HepG2 (cell line): Measurements from ENCODE around the gene RNF114. TPM values are rescaled to one million over a fixed set of nuclear protein-coding genes. Genes with fewer than 3 reads are reported as not detected.
A peak's percentile ranks its signal among the peaks of the same experiment; 100 is the strongest.

ENCODE experiments used
- ELF4 ChIP-seq: sonication (generic); formaldehyde crosslinking; IDR thresholded peaks from 2 replicates; pipeline ENCODE4 v1.5.0; 2020; ENCODE audit warnings: missing genetic modification reagents, mild to moderate bottlenecking, moderate library complexity, borderline replicate concordance
- GATA4 ChIP-seq: sonication (generic); IDR thresholded peaks from 2 replicates; pipeline ENCODE4 v1.6.1; 2016; ENCODE audit warnings: antibody characterized with exemption, low read depth, borderline replicate concordance
- HOXA9 ChIP-seq: sonication (generic); formaldehyde crosslinking; IDR thresholded peaks from 2 replicates; pipeline ENCODE4 v1.8.1; 2022; ENCODE audit warnings: missing genetic modification reagents, mild to moderate bottlenecking, moderate library complexity, borderline replicate concordance
- KMT2B ChIP-seq: IDR thresholded peaks from 2 replicates; pipeline ENCODE4 v1.6.1; 2016; ENCODE audit warnings: missing genetic modification reagents, missing compliant biosample characterization
- RFX3 ChIP-seq: IDR thresholded peaks from 2 replicates; pipeline ENCODE4 v1.6.1; 2016; ENCODE audit warnings: missing biosample characterization, missing genetic modification reagents
- SCMH1 ChIP-seq: sonication (generic); formaldehyde crosslinking; IDR thresholded peaks from 2 replicates; pipeline ENCODE4 v1.9.0; 2021; ENCODE audit warnings: missing genetic modification reagents, mild to moderate bottlenecking, borderline replicate concordance
- SKI ChIP-seq: fragments of 450-650 bp; IDR thresholded peaks from one replicate; pipeline ENCODE4 v1.6.1; 2018; ENCODE audit warnings: mild to moderate bottlenecking; ENCODE audit not compliant: partially characterized antibody
- SNAPC2 ChIP-seq: sonication (generic); formaldehyde crosslinking; IDR thresholded peaks from 2 replicates; pipeline ENCODE4 v1.8.1; 2022; ENCODE audit warnings: mild to moderate bottlenecking, missing genetic modification reagents
- SOX5 ChIP-seq: IDR thresholded peaks from 2 replicates; pipeline ENCODE4 v1.6.1; 2016; ENCODE audit warnings: borderline replicate concordance
- TEAD3 ChIP-seq: optimal IDR thresholded peaks from 2 replicates; pipeline ENCODE3; 2016; ENCODE audit warnings: borderline replicate concordance
- ZFP1 ChIP-seq: IDR thresholded peaks from 2 replicates; pipeline ENCODE4 v1.6.1; 2016
- ZFP36 ChIP-seq: fragments of 150-350 bp; IDR thresholded peaks from 2 replicates; pipeline ENCODE4 v1.6.1; 2018; ENCODE audit warnings: borderline replicate concordance, low read length, low read depth; ENCODE audit not compliant: partially characterized antibody
- ZFP90 ChIP-seq: sonication (generic); formaldehyde crosslinking; IDR thresholded peaks from 2 replicates; pipeline ENCODE4 v1.8.0; 2022; ENCODE audit warnings: missing genetic modification reagents, mild to moderate bottlenecking, inconsistent platforms, borderline replicate concordance
- ZNF12 ChIP-seq: sonication (generic); formaldehyde crosslinking; IDR thresholded peaks from 2 replicates; pipeline ENCODE4 v1.5.0; 2020; ENCODE audit warnings: missing genetic modification reagents
- polyA plus RNA-seq, 8 experiments: library from polyadenylated mRNA; depleted of rRNA in 3 of 8; stranded (reverse) in 7 of 8; unstranded in 1 of 8; fragments of >200 nt; fragmentation: Illumina TruSeq in 4 of 8; extraction: Trizol in 4 of 8; gene quantifications; 2 replicates each; pipeline versions ENCODE4 v1.2.1 to v1.2.3, GENCODE V29; 2011 to 2016; ENCODE audit warnings: low read depth in 4 of 8, missing spikeins in 1 of 8, mixed read lengths in 1 of 8; ENCODE audit not compliant: insufficient read depth in 1 of 8
- total RNA-seq, 5 experiments: library from RNA; depleted of rRNA; stranded (reverse); fragments of >200 nt; fragmentation: Illumina TruSeq; extraction: Trizol; gene quantifications; 2 replicates each; pipeline ENCODE4 v1.2.3, GENCODE V29; 2016; ENCODE audit warnings: low read depth in 1 of 5
- TF ChIP-seq, protein P1 (sequence below): sonication (generic); formaldehyde crosslinking; IDR thresholded peaks from 2 replicates; pipeline ENCODE4 v1.4.0; 2020; ENCODE audit warnings: missing genetic modification reagents, borderline replicate concordance
- TF ChIP-seq, protein P2 (sequence below): sonication (generic); formaldehyde crosslinking; conservative IDR thresholded peaks from 2 replicates; pipeline ENCODE4 v1.4.0; 2020; ENCODE audit warnings: mild to moderate bottlenecking, missing genetic modification reagents, moderate library complexity
- TF ChIP-seq, protein P3 (sequence below): sonication (generic); formaldehyde crosslinking; IDR thresholded peaks from 2 replicates; pipeline ENCODE4 v1.4.0; 2020; ENCODE audit warnings: missing genetic modification reagents
- TF ChIP-seq, protein P4 (sequence below): sonication (generic); formaldehyde crosslinking; IDR thresholded peaks from 2 replicates; pipeline ENCODE4 v1.8.1; 2023; ENCODE audit warnings: mild to moderate bottlenecking, missing genetic modification reagents, borderline replicate concordance

Gene RNF114
- total and polyA plus RNA-seq, 2 of the 13 experiments (the other 11 are each of a cell fraction or from before 2014, with no cell fraction given): 119 to 126 TPM

DNA sequence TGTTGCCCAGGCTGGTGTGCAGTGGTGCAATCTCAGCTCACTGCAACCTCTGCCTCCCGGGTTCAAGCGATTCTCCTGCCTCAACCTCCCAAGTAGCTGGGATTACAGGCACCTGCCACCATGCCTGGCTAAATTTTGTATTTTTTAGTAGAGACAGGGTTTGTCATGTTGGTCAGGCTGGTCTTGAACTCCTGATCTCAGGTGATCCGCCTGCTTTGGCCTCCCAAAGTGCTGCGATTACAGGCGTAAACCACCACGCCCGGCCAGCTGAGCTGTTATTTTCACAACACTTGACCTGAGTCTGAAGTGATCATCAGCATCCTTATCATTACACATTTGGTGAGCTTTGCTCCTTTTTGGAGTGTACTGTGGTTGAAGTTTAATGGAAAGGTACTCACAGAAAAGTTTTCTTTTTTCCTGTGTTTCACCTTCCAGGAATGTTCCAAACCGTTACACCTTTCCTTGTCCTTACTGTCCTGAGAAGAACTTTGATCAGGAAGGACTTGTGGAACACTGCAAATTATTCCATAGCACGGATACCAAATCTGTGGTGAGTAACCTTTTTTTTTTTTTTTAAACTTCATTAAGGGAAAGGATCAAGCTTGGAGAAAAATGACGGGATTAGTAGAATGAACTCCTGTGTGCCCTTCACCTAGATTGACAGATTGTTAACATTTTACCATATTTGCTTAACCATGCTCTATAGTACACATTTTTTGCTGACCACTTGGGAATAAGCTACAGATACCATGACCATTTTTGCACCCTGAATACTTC lies 9.7 kb downstream of the RNF114 start (continued):
- TF ChIP-seq, protein P1, sequence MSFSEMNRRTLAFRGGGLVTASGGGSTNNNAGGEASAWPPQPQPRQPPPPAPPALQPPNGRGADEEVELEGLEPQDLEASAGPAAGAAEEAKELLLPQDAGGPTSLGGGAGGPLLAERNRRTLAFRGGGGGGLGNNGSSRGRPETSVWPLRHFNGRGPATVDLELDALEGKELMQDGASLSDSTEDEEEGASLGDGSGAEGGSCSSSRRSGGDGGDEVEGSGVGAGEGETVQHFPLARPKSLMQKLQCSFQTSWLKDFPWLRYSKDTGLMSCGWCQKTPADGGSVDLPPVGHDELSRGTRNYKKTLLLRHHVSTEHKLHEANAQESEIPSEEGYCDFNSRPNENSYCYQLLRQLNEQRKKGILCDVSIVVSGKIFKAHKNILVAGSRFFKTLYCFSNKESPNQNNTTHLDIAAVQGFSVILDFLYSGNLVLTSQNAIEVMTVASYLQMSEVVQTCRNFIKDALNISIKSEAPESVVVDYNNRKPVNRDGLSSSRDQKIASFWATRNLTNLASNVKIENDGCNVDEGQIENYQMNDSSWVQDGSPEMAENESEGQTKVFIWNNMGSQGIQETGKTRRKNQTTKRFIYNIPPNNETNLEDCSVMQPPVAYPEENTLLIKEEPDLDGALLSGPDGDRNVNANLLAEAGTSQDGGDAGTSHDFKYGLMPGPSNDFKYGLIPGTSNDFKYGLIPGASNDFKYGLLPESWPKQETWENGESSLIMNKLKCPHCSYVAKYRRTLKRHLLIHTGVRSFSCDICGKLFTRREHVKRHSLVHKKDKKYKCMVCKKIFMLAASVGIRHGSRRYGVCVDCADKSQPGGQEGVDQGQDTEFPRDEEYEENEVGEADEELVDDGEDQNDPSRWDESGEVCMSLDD: no peak
- no peak for TF ChIP-seq ZFP36
- peak; percentile 24; the same call in 1 of the 2 replicates for TF ChIP-seq ZNF12
- no peak for TF ChIP-seq ELF4 (CRISPR knock-in tag)
- no peak for TF ChIP-seq SCMH1 (CRISPR knock-in tag)
- TF ChIP-seq TEAD3: peak; percentile 91
- no peak for TF ChIP-seq SNAPC2 (CRISPR knock-in tag)
- TF ChIP-seq GATA4: no peak
- 0 out of 2 replicates have a peak, but pooled peaks have one; percentile 39 for TF ChIP-seq KMT2B (CRISPR knock-in tag)
- no peak for TF ChIP-seq ZFP90 (CRISPR knock-in tag)
- TF ChIP-seq, protein P2, sequence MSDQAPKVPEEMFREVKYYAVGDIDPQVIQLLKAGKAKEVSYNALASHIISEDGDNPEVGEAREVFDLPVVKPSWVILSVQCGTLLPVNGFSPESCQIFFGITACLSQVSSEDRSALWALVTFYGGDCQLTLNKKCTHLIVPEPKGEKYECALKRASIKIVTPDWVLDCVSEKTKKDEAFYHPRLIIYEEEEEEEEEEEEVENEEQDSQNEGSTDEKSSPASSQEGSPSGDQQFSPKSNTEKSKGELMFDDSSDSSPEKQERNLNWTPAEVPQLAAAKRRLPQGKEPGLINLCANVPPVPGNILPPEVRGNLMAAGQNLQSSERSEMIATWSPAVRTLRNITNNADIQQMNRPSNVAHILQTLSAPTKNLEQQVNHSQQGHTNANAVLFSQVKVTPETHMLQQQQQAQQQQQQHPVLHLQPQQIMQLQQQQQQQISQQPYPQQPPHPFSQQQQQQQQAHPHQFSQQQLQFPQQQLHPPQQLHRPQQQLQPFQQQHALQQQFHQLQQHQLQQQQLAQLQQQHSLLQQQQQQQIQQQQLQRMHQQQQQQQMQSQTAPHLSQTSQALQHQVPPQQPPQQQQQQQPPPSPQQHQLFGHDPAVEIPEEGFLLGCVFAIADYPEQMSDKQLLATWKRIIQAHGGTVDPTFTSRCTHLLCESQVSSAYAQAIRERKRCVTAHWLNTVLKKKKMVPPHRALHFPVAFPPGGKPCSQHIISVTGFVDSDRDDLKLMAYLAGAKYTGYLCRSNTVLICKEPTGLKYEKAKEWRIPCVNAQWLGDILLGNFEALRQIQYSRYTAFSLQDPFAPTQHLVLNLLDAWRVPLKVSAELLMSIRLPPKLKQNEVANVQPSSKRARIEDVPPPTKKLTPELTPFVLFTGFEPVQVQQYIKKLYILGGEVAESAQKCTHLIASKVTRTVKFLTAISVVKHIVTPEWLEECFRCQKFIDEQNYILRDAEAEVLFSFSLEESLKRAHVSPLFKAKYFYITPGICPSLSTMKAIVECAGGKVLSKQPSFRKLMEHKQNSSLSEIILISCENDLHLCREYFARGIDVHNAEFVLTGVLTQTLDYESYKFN: peak; percentile 98
- no peak for TF ChIP-seq RFX3 (CRISPR knock-in tag)
- peak; percentile 71 for TF ChIP-seq SOX5 (CRISPR knock-in tag)
- no peak for TF ChIP-seq SKI
- TF ChIP-seq ZFP1 (CRISPR knock-in tag): peak; percentile 24; the same call in 1 of the 2 replicates
- TF ChIP-seq, protein P3, sequence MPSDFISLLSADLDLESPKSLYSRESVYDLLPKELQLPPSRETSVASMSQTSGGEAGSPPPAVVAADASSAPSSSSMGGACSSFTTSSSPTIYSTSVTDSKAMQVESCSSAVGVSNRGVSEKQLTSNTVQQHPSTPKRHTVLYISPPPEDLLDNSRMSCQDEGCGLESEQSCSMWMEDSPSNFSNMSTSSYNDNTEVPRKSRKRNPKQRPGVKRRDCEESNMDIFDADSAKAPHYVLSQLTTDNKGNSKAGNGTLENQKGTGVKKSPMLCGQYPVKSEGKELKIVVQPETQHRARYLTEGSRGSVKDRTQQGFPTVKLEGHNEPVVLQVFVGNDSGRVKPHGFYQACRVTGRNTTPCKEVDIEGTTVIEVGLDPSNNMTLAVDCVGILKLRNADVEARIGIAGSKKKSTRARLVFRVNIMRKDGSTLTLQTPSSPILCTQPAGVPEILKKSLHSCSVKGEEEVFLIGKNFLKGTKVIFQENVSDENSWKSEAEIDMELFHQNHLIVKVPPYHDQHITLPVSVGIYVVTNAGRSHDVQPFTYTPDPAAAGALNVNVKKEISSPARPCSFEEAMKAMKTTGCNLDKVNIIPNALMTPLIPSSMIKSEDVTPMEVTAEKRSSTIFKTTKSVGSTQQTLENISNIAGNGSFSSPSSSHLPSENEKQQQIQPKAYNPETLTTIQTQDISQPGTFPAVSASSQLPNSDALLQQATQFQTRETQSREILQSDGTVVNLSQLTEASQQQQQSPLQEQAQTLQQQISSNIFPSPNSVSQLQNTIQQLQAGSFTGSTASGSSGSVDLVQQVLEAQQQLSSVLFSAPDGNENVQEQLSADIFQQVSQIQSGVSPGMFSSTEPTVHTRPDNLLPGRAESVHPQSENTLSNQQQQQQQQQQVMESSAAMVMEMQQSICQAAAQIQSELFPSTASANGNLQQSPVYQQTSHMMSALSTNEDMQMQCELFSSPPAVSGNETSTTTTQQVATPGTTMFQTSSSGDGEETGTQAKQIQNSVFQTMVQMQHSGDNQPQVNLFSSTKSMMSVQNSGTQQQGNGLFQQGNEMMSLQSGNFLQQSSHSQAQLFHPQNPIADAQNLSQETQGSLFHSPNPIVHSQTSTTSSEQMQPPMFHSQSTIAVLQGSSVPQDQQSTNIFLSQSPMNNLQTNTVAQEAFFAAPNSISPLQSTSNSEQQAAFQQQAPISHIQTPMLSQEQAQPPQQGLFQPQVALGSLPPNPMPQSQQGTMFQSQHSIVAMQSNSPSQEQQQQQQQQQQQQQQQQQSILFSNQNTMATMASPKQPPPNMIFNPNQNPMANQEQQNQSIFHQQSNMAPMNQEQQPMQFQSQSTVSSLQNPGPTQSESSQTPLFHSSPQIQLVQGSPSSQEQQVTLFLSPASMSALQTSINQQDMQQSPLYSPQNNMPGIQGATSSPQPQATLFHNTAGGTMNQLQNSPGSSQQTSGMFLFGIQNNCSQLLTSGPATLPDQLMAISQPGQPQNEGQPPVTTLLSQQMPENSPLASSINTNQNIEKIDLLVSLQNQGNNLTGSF (CRISPR knock-in tag): no peak
- TF ChIP-seq, protein P4, sequence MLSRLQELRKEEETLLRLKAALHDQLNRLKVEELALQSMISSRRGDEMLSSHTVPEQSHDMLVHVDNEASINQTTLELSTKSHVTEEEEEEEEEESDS (CRISPR knock-in tag): peak; percentile 41; the same call in 1 of the 2 replicates
- no peak for TF ChIP-seq HOXA9 (CRISPR knock-in tag)
